ENCODE data around the gene TLE7. TPM values are rescaled to one million over a fixed set of nuclear protein-coding genes. Genes with fewer than 3 reads are reported as not detected.

Gene TLE7
- total RNA-seq, 1 donor from 2014 or later = not detected

- no peak overlapping the region for H3K4me3 Mint-ChIP-seq
- POLR2A ChIA-PET = no interaction called here
- no peaks in the 10 kb centered on the region for H3K36me3 Mint-ChIP-seq (ENCODE audit: low read depth)
- H3K4me1 Mint-ChIP-seq = peaks cover 9% of the 10 kb centered on the region
- CTCF ChIA-PET = interaction anchor here (8.5 kb wide), 1 partner anchor 91 kb away, joined by 135 read pairs; no protein-coding TSS in a partner anchor
- H3K9me3 Mint-ChIP-seq = no peaks in the 10 kb centered on the region
- no peak overlapping the region for H3K27ac Mint-ChIP-seq
- intact Hi-C loops (cut with micrococcal nuclease) = no loop called here
- TF ChIP-seq CTCF (IDR thresholded peaks at IDR 0.05) = no peak
- DNase-seq (no peak), ATAC-seq (ENCODE audit: low read depth) (no peak)
- H3K27me3 Mint-ChIP-seq = peaks cover 22% of the 10 kb centered on the region
Measured at GRCh38 chr16:71408536-71408935, 33.3 kb downstream of the TLE7 start.

GRCh38 chr16:71407731-71408130, 34.1 kb downstream of the TLE7 start:
- CTCF ChIA-PET = interaction anchor here (0.9 to 8.5 kb wide), 2 partner anchors 91 to 203 kb away, joined by 6 to 135 read pairs; no protein-coding TSS in a partner anchor
- Mint-ChIP-seq H3K4me1 (peaks cover 7% of the 10 kb centered on the region), H3K36me3 (ENCODE audit: low read depth) (no peaks in the 10 kb centered on the region), H3K9me3 (no peaks in the 10 kb centered on the region), H3K27ac (no peak overlapping the region), H3K4me3 (no peak overlapping the region), H3K27me3 (peaks cover 23% of the 10 kb centered on the region)
- DNase-seq = no peak
- ATAC-seq (ENCODE audit: low read depth) = no peak
- TF ChIP-seq CTCF (IDR thresholded peaks at IDR 0.05) = no peak
- POLR2A ChIA-PET = interaction anchor here (0.7 kb wide), 1 partner anchor 94 kb away, joined by 5 read pairs; no protein-coding TSS in a partner anchor
- intact Hi-C loops (cut with micrococcal nuclease) = no loop called here

GRCh38 chr16:71406724-71407123, 35.1 kb downstream of the TLE7 start:
- ATAC-seq (ENCODE audit: low read depth) = no peak
- no peaks in the 10 kb centered on the region for H3K4me1 Mint-ChIP-seq
- no peaks in the 10 kb centered on the region for H3K36me3 Mint-ChIP-seq (ENCODE audit: low read depth)
- intact Hi-C loops (cut with micrococcal nuclease) = no loop called here
- no peak for TF ChIP-seq CTCF (IDR thresholded peaks at IDR 0.05)
- ChIA-PET CTCF (interaction anchor here (8.5 kb wide), 1 partner anchor 92 kb away, joined by 135 read pairs; no protein-coding TSS in a partner anchor), POLR2A (no interaction called here)
- H3K9me3 Mint-ChIP-seq = no peaks in the 10 kb centered on the region
- no peak overlapping the region for H3K4me3 Mint-ChIP-seq
- H3K27ac Mint-ChIP-seq = no peak overlapping the region
- peaks cover 26% of the 10 kb centered on the region for H3K27me3 Mint-ChIP-seq
- no peak for DNase-seq

- intact Hi-C loops (cut with micrococcal nuclease) = no loop called here
Measured at GRCh38 chr16:71406316-71406715, 35.5 kb downstream of the TLE7 start.

GRCh38 chr16:71404364-71404763, 37.5 kb downstream of the TLE7 start:
- CTCF ChIA-PET = no interaction called here
- Mint-ChIP-seq H3K4me3 (no peak overlapping the region), H3K27ac (no peak overlapping the region), H3K36me3 (ENCODE audit: low read depth) (no peaks in the 10 kb centered on the region), H3K4me1 (no peaks in the 10 kb centered on the region), H3K27me3 (peaks cover 22% of the 10 kb centered on the region), H3K9me3 (no peaks in the 10 kb centered on the region)
- DNase-seq = no peak
- no peak for ATAC-seq (ENCODE audit: low read depth)
- intact Hi-C loops (cut with micrococcal nuclease) = no loop called here
- no peak for TF ChIP-seq CTCF (IDR thresholded peaks at IDR 0.05)
- POLR2A ChIA-PET = no interaction called here

More at GRCh38 chr16:71406316-71406715, 35.5 kb downstream of the TLE7 start:
- Mint-ChIP-seq H3K9me3 (no peaks in the 10 kb centered on the region), H3K4me3 (no peak overlapping the region), H3K27ac (no peak overlapping the region), H3K36me3 (ENCODE audit: low read depth) (no peaks in the 10 kb centered on the region), H3K4me1 (no peaks in the 10 kb centered on the region), H3K27me3 (peaks cover 26% of the 10 kb centered on the region)
- TF ChIP-seq CTCF (IDR thresholded peaks at IDR 0.05) = no peak
- ChIA-PET CTCF (no interaction called here), POLR2A (no interaction called here)
- DNase-seq (no peak), ATAC-seq (ENCODE audit: low read depth) (no peak)

All from activated B cell treated with CpG ODN at 0.5 μM for 24 hours (primary cell).